ENCODE data around the gene PLPP3. TPM values are rescaled to one million over a fixed set of nuclear protein-coding genes. Genes with fewer than 3 reads are reported as not detected.
A peak's percentile ranks its signal among the peaks of the same experiment; 100 is the strongest.

PLPP3 gene
- total and polyA plus RNA-seq, 12 donors = 11.7 to 156 (median 96.1) TPM

- Histone ChIP-seq H3K9me3 (replicated peaks in 1 of 3) (no peaks in the 10 kb centered on the region), H3K27ac (peak overlapping the region in 1 of 5 donors; percentile 19), H3K4me3 (no peak overlapping the region), H3K36me3 (replicated peaks in 1 of 2) (peaks cover 0 to 4% of the 10 kb centered on the region in 2 donors), H3K27me3 (no peaks in the 10 kb centered on the region), H3K4me1 (replicated peaks in 1 of 2) (peaks cover 0 to 3% of the 10 kb centered on the region in 2 donors)
- 94 to 99% (median 97%) methylated on average over 2 of the region's 2 CpGs for WGBS, 4 donors
- intact Hi-C loops (cut with DNase I) = no loop called here
- TF ChIP-seq POLR2A (IDR thresholded peaks at IDR 0.05) = no peak
- TF ChIP-seq, protein P1, sequence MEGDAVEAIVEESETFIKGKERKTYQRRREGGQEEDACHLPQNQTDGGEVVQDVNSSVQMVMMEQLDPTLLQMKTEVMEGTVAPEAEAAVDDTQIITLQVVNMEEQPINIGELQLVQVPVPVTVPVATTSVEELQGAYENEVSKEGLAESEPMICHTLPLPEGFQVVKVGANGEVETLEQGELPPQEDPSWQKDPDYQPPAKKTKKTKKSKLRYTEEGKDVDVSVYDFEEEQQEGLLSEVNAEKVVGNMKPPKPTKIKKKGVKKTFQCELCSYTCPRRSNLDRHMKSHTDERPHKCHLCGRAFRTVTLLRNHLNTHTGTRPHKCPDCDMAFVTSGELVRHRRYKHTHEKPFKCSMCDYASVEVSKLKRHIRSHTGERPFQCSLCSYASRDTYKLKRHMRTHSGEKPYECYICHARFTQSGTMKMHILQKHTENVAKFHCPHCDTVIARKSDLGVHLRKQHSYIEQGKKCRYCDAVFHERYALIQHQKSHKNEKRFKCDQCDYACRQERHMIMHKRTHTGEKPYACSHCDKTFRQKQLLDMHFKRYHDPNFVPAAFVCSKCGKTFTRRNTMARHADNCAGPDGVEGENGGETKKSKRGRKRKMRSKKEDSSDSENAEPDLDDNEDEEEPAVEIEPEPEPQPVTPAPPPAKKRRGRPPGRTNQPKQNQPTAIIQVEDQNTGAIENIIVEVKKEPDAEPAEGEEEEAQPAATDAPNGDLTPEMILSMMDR (IDR thresholded peaks at IDR 0.05) = no peak
- DNase-seq = no peak
Observed at GRCh38 chr1:56517404-56518130, 61.8 kb downstream of the PLPP3 start.

GRCh38 chr1:56516539-56517252 is 62.7 kb downstream of the PLPP3 start:
- WGBS, 4 donors = 70 to 79% (median 73%) methylated on average over 7 of the region's 7 CpGs
- no peak for TF ChIP-seq POLR2A (IDR thresholded peaks at IDR 0.05)
- TF ChIP-seq, protein P1 (IDR thresholded peaks at IDR 0.05) = no peak
- DNase-seq = no peak
- peak overlapping the region in 1 of 5 donors; percentile 19 for H3K27ac ChIP-seq
- peaks cover 0 to 11% of the 10 kb centered on the region in 2 donors for H3K36me3 ChIP-seq (replicated peaks in 1 of 2)
- H3K4me1 ChIP-seq (replicated peaks in 1 of 2) = peaks cover 3% of the 10 kb centered on the region in 2 donors
- no peaks in the 10 kb centered on the region for H3K9me3 ChIP-seq (replicated peaks in 1 of 3)
- H3K4me3 ChIP-seq = no peak overlapping the region
- H3K27me3 ChIP-seq = no peaks in the 10 kb centered on the region
- intact Hi-C loops (cut with DNase I) = no loop called here

DNA sequence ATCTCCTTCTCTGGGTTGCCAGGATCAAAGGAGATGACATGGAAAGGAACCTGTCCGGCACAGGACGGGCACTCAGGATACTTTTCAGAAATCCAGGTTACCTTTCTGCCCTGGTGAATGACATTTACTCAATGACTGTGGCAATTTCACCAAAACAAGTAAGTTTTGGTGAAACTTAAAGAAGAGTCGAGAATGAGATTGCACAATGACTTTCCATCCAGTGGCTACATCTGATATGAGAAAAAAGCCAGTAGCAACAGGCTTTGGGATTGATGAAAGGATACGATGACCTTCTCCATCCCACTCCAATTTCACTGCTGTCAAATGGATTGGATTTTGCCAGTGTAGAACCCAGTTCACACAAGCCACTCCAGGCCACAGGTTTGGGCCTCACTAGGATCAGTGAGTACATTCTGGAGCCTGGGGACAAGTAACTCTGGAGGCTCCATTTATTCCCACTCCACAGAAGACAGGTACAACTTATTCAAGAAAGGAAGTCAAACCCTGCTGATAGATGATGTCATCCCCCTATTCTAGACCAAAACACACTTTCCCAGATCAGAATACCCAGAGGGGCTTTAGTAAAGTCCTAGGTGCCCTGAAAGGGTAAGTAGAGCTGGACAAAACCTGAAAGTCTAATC is 63.3 kb downstream of the PLPP3 start:
- H3K9me3 ChIP-seq (replicated peaks in 1 of 3) = no peaks in the 10 kb centered on the region
- H3K4me1 ChIP-seq (replicated peaks in 1 of 2) = peaks cover 3 to 4% of the 10 kb centered on the region in 2 donors
- peaks cover 0 to 16% of the 10 kb centered on the region in 2 donors for H3K36me3 ChIP-seq (replicated peaks in 1 of 2)
- WGBS, 4 donors = 82 to 93% (median 92%) methylated on average over 4 of the region's 4 CpGs
- TF ChIP-seq, protein P1 (IDR thresholded peaks at IDR 0.05) = no peak
- no peak for TF ChIP-seq POLR2A (IDR thresholded peaks at IDR 0.05)
- no peak for DNase-seq
- no peak overlapping the region for H3K4me3 ChIP-seq
- H3K27ac ChIP-seq = peak overlapping the region in 1 of 5 donors; percentile 19
- no peaks in the 10 kb centered on the region for H3K27me3 ChIP-seq
- intact Hi-C loops (cut with DNase I) = no loop called here

Data from adrenal gland (tissue), 12 donors.